ENCODE measurements around the gene TRAIP.

DNA sequence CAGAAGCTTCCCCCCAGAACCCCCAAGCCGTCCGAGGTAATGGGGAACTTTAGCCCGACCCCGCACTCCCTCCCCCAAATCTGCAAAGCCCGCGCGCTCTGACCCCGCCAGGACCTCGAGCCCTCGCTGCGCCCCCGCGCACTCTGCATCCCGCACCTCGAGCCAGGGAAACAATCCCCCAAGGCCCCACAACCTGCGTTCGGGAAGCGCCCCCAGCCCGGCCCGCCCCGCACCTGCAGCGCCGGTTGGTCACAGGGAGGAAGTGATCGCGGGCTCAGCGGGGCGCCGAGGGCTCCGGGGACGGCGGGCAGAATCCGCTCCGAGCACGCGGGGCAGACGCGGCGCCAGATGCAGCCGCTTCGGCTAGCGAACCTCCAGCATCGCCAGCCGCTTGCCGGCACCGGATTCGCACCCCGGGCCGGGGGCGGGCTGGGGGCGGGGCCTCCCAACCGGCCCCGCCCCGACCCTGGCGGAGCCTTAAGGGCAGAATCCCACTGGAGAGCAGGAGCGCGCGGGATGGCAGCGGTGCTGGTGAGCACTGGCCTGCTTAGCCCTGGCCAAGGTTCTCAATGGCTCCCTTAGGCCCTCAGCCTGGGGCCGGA is 13.3 kb upstream of the TRAIP start, which contains the start of gene CAMKV:
- TF ChIP-seq, protein P1, sequence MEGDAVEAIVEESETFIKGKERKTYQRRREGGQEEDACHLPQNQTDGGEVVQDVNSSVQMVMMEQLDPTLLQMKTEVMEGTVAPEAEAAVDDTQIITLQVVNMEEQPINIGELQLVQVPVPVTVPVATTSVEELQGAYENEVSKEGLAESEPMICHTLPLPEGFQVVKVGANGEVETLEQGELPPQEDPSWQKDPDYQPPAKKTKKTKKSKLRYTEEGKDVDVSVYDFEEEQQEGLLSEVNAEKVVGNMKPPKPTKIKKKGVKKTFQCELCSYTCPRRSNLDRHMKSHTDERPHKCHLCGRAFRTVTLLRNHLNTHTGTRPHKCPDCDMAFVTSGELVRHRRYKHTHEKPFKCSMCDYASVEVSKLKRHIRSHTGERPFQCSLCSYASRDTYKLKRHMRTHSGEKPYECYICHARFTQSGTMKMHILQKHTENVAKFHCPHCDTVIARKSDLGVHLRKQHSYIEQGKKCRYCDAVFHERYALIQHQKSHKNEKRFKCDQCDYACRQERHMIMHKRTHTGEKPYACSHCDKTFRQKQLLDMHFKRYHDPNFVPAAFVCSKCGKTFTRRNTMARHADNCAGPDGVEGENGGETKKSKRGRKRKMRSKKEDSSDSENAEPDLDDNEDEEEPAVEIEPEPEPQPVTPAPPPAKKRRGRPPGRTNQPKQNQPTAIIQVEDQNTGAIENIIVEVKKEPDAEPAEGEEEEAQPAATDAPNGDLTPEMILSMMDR (IDR thresholded peaks at IDR 0.05) = no peak
- no peak for TF ChIP-seq POLR2A (IDR thresholded peaks at IDR 0.05)

All from Peyer's patch (tissue), 4 donors.